PC-3 (cell line): Measurements from ENCODE around the gene MPP2.
"Not testable (repeated sequence)": the region's sequence is repeated elsewhere in the genome, so short reads cannot be mapped to it uniquely, and the experiment has no call there.

Experiments
- CTCF ChIP-seq: fragments of 300-600 bp; sonication (generic); conservative IDR thresholded peaks from 2 replicates; pipeline ENCODE4 v1.5.1; 2017; ENCODE audit warnings: antibody characterized with exemption, low read depth, mild to moderate bottlenecking, low read length
- EZH2 ChIP-seq: fragments of 300-600 bp; sonication (generic); IDR thresholded peaks from one replicate; pipeline ENCODE4 v1.6.1; 2017; ENCODE audit warnings: antibody characterized with exemption, mild to moderate bottlenecking, low read length; ENCODE audit not compliant: unreplicated experiment

DNA sequence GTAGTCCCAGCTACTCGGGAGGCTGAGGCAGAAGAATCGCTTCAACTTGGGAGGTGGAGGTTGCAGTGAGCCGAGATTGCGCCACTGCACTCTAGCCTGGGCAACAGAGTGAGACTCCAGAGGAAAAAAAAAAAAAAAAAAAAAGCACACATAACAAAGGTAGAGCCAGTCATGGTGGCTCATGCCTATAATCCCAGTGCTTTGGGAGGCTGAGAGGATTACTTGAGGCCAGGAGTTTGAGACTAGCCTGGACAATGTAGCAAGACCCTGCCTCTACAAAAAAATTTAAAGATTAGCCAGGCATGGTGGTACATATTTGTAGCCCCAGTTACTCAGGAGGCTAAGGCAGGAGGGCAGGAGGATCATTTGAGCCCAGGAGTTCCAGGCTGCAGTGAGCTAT is 12.8 kb downstream of the MPP2 start:
- TF ChIP-seq CTCF, EZH2: not testable (repeated sequence)
